ENCODE measurements around the gene KANSL1.
"Not testable (repeated sequence)": the region's sequence is repeated elsewhere in the genome, so short reads cannot be mapped to it uniquely, and the experiment has no call there.

- TF ChIP-seq CTCF (conservative IDR thresholded peaks at IDR 0.05; ENCODE audit: low read depth, low read length); EZH2phosphoT487 (IDR thresholded peaks at IDR 0.05; ENCODE audit: borderline replicate concordance, low read length); EZH2 (IDR thresholded peaks at IDR 0.05; ENCODE audit: low read length, unreplicated experiment): not testable (repeated sequence)
Measured at GRCh38 chr17:46186827-46187235, 6.4 kb downstream of the KANSL1 start.

Measured in PC-3 (cell line).